Erythroblast (primary cell): ENCODE data around the gene POTEB3.
"Not testable (repeated sequence)": the region's sequence is repeated elsewhere in the genome, so short reads cannot be mapped to it uniquely, and the experiment has no call there.

Experiments used
- DNase-seq, 2 experiments: peaks; one replicate each; lab custom pipeline; 2025; lab: John Stamatoyannopoulos, UW

The POTEB3 gene

DNA sequence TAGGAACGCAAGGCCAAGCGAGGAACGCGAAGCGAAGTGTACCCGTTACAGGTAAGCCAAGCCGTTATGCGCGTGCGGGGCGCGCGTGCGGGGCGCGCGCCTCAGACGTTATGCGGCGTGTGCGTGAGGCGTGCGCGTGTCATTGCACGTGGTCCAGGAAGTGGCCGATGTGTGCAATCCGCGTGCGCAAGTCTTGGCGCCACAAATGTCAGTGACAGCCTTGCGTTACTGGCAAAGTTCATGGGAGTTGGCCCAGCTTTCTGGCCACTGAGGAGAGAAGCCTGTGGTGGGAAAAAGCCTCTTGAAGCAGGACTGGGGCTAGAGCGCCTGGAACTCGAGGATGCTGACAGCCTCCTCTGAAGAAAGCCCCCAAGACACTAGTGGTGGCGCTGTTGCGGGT is at the start of gene POTEB3:
POTEB3 (minus strand) TSS at position 101 of the 400 bp plus-strand sequence. CDS start 488 bp downstream, outside the sequence.
- DNase-seq = not testable (repeated sequence)

DNA sequence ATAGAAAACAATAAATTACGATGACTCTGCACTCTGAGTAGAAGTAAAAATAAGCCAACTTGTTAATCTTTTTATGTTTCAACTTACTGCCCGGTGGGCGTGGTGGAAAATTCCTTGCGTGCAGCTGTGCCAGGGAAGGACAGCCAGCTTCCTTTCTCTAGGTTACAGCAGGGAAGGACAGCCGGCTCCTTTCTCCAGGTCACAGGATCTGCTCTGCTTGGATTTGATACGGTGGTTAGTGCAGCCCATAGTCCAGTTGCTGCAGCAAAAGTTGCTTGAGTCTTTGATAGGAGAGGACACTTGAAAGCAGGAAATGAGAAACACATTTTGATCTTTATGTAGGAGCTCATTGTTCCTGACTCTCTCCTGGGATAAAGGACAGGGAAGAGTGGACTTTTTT is 13.4 kb upstream of the POTEB3 start:
- not testable (repeated sequence) for DNase-seq

DNA sequence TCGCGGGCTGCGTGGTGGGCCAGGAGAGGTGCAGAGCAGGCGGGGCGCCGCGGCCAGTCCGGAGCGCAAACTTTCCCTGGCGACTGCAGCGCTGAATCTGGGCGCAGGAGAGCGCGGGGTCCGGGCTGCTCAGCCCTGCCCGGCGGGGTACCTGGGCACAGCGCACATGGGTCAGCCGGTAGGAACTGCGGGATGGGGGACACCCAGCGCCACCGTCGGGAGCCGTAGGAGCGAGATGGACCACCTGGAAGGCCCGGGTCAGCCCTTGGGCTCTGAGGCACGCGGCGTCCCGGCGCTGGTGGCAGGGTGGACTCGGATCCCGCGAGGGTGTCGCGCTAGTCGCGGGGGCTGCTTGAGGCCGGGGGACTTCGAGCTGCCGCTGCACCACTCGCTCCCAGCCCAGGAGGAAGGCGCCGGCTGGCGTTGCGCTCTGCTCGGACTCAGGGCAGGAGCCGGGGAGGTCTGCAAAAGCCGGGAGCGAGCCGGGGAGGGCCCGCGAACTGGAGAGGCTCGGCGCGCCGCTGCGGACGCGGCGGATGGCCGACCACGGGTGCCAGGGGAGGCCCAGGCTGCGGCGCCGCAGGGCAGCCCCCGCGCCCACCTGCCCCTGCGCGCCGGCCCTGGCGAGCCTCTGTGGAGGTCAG is 11.7 kb upstream of the POTEB3 start:
- not testable (repeated sequence) for DNase-seq

DNA sequence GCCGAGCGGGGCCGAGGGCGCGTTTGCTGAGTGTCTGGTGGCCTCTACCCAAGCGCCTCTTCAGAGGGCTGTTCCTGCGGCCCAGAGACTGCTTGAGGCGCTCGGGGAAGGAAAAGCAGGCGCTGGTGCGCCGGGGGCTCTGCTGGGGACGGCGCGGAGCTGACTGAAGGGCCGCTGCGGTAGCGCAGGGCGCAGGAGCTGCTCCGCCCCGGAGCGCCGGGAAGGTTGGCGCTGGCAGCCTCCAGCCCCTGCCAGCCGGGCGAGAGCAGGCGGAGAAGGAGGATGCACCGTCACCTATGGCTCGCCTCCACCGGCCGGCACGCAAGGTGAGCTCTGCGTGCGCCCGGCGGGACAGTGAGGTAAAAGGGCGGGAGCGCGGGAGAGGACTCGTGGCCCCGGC is 11.2 kb upstream of the POTEB3 start:
- not testable (repeated sequence) for DNase-seq

DNA sequence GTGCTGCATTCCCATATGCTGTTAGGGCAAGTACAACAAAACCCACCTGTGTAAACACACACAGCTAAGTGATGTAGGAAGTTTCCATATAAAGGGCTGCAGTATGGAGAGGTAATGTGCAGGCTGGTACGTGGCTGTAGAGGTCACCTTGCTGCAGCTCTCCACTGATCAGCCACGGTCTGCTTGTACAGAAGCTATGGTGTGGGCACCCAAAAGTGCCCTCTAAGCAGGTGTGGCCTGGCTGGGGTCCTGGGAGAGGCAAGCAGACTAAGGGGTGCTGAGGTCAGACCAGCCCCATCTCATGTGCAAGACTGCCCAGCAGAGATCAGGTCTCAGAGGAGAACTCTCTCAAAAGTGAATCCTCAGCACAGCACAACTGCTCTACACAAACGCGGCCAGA is 32.9 kb downstream of the POTEB3 start:
- not testable (repeated sequence) for DNase-seq

DNA sequence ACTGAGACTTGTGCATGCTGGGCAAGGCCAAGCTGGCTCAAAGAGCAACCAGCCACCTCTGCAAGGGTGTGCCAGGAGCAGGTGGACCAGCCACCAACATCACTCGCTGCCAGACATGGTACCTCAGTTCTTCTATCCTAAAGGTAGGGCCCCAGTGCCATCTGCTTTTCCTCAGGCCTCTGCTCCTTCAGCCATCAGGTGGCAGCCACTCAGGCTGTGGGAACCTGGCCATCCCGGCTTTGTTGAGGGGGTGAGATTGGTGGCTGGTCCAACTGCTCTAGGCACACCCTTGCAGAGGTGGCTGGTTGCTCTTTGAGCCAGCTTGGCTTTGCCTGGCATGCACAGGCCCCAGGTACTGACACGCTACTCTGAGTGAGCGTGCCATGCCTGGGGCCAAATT is 38.8 kb downstream of the POTEB3 start:
- not testable (repeated sequence) for DNase-seq

DNA sequence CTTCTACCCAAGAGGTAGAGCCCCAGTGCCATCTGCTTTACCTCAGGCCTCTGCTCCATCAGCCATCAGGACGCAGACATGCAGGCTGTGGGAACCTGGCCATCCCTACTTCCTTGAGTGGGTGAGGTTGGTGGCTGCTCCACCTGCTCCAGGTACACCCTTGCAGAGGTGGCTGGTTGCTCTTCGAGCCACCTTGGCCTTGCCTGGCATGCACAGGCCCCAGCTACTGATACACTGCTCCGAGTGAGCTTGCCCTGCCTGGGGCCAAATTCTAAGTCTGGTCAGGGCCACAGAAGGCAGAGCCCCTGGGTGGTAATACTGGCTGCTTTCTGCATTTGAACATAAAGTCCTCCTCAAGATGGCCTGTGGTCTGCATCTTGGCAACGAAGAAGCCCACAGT is 41.2 kb downstream of the POTEB3 start:
- not testable (repeated sequence) for DNase-seq

DNA sequence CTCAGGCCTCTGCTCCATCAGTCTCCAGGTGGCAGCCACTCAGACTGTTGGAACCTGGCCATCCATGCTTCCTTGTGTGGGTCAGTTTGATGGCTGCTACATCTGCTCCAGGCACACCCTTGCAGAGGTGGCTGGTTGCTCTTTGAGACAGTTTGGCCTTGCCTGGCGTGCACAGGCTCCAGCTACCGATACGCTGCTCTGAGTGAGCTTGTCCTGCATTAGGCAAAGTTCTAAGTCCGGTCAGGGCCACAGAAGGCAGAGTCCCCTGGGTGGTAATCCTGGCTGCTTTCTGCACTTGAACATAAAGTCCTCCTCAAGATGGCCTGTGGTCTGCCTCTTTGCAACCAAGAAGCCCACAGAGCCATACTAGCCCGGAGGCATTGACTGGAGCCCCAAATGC is 41.8 kb downstream of the POTEB3 start:
- not testable (repeated sequence) for DNase-seq

DNA sequence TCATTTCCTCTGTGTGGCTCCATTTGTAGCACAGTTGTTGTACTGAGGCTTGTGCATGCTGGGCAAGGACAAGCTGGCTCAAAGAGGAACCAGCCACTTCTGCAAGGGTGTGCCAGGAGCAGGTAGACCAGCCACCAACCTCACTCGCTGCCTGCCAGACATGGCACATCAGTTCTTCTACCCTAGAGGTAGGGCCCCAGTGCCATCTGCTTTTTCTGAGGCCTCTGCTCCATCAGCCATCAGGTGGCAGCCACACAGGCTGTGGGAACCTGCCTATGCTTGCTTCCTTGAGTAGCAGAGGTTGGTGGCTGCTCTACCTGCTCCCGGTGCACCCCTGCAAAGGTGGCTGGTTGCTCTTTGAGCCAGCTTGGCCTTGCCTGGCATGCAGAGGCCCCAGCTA is 42.6 kb downstream of the POTEB3 start:
- DNase-seq = not testable (repeated sequence)

DNA sequence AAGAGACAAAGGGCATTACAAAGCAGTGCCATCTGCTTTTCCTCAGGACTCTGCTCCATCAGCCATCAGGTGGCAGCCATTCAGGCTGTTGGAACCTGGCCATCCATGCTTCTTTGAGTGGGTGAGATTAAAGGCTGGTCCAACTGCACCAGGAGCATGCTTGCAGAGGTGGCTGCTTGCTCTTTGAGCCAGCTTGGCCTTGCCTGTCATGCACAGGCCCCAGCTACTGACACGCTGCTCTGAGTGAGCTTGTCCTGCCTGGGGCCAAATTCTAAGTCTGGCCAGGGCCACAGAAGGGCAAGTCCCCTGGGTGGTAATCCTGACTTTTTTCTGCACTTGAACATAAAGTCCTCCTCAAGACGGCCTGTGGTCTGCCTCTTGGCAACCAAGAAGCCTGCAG is 43.1 kb downstream of the POTEB3 start:
- not testable (repeated sequence) for DNase-seq

DNA sequence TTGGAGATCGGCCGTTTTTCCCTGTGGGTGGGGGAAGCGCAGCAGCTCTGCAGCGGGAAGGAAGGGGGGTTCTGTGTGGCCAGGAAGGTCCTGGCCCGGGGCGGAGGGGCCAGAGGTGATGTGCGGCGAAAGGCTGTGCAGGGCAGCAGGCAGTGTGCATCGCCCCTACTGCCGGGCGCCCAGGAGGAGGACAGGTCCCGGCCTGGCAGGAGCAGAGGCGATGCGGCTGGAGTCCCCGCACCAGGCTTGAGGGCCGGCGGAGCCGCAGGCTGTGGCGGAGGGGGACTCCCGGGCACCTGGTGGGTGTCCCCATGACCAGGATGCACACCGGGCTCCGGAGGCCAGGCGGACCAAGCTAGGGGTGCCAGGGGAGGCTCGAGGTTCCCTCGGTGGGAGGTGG is 54.3 kb downstream of the POTEB3 start:
- not testable (repeated sequence) for DNase-seq

DNA sequence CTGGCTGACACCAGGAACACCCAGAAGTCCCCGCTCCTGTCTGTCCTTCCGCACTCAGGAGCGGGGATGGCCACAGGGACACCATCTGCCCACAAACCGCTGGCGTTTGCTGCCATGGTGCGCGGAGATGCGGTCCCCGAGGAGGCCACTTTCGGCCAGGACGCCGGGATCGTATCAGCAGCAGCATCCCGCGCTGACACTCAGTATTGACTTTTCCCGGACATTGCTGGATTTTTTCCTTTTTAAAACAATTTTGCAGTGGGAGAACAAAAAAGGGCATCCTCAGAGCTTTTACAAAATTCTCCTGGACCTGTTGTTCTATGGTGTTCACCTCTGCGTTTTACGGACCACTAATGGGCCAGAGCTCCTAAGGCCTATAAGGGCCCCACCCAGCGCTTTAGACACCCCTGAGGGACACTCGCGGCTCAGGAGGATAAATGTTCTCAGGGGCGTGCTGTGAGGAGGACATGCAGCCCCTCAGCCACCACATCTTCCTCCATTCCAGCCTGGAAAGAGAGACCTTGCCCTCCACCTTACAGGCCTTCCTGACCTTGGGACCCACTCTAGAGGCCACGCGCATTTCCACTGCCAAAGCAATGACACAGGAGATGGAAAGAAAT is 56.3 kb downstream of the POTEB3 start:
- not testable (repeated sequence) for DNase-seq

DNA sequence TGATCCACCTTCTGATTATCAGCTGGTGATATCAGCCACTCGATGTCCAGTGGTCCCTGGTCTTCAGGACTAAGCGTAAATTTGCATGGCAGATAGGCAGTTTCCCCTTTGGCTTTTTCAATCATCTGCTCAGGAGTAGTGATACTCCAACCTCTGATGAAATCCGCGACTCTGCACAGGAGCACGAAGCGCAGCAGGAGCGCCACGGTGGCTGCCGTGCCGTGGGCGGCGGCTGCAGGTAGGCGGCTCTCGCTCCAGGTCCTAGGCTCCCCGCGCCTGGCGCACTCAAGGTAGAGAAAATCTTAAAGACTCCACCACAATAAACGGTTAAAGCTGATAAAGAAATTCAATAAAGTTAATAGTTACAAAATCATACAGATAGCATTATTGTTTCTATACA is 66.6 kb downstream of the POTEB3 start:
- DNase-seq = not testable (repeated sequence)

DNA sequence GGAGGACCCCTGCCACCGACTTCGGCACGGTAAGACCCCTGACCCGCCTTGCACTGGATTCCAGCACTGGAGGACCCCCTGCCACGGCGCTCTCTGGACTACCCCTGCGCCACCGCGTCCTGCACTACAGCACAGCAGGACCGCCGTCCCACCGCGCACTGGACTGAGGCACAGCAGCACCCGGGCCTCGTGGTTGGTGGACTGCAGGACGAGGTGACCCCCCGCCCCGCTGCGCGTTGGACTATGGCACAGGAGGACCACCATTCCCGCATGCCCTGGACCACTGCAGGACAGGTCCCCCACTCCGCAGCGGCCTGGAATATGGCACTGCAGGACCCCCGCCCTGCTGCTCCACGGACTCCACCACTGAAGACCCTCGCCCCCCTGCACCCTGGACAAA is 71.1 kb downstream of the POTEB3 start:
- DNase-seq = not testable (repeated sequence)

DNA sequence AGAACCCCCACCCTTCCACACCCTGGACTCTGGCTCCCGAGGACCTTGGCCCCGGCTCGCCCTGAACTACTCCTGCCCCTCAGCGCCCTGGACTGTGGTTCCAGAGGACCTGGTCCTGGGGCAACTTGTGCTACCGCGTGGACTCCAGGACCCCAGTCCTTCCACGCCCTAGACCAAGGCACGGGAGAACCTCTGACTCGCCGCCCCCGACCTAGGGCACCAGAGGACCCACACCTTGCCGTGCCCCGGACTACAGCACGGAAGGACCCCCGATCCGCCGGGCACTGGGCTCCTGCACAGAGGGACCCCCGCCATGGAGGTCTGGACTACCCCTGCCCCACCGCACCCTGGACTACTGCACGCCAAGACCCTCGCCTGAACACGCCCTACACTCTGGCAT is 71.7 kb downstream of the POTEB3 start:
- DNase-seq = not testable (repeated sequence)
